Neural crest cell (in vitro differentiated cells): ENCODE results near the gene MICB. TPM values are rescaled to one million over a fixed set of nuclear protein-coding genes. Genes with fewer than 3 reads are reported as not detected.
"Not testable (repeated sequence)": the region's sequence is repeated elsewhere in the genome, so short reads cannot be mapped to it uniquely, and the experiment has no call there.

ENCODE experiments used
- DNase-seq: peaks from one replicate; pipeline ENCODE4 v3.0.0; 2021; ENCODE audit warnings: low read depth, mixed read lengths, low spot score
- H3K27ac Mint-ChIP-seq: one replicate; pipeline ENCODE4 v1.8.0; 2021; ENCODE audit warnings: mild to moderate bottlenecking, mixed read lengths; ENCODE audit not compliant: unreplicated experiment
- H3K27me3 Mint-ChIP-seq: 2 replicates; pipeline ENCODE4 v1.8.0; 2021; ENCODE audit warnings: low read depth, mild to moderate bottlenecking, mixed read lengths
- H3K36me3 Mint-ChIP-seq: 2 replicates; pipeline ENCODE4 v1.8.0; 2021; ENCODE audit warnings: low read depth, mild to moderate bottlenecking, mixed read lengths
- H3K4me1 Mint-ChIP-seq: 2 replicates; pipeline ENCODE4 v1.8.0; 2021; ENCODE audit warnings: mixed read lengths
- H3K4me3 Mint-ChIP-seq: one replicate; pipeline ENCODE4 v1.8.0; 2021; ENCODE audit warnings: mild to moderate bottlenecking, mixed read lengths
- H3K9me3 Mint-ChIP-seq: 2 replicates; pipeline ENCODE4 v1.8.0; 2021; ENCODE audit warnings: mixed read lengths
- CTCF ChIP-seq: fragments of 200-600 bp; sonication (generic); conservative IDR thresholded peaks from 2 replicates; pipeline ENCODE4 v1.5.0; 2021; ENCODE audit warnings: antibody characterized with exemption, mild to moderate bottlenecking
- total RNA-seq: library from RNA; stranded (reverse); gene quantifications from 2 replicates; pipeline ENCODE4 v1.2.1, GENCODE V29; 2021

Gene MICB
- total RNA-seq, 1 donor from 2014 or later: 0.61 TPM

GRCh38 chr6:31547727-31548543 is 50.0 kb downstream of the MICB start:
- no peak for TF ChIP-seq CTCF
- Mint-ChIP-seq H3K9me3 (no peaks in the 10 kb centered on the region), H3K4me3 (peak overlapping the region; percentile 87), H3K27me3 (no peaks in the 10 kb centered on the region), H3K27ac (peak overlapping the region; percentile 91), H3K36me3 (no peaks in the 10 kb centered on the region), H3K4me1 (peaks cover 40% of the 10 kb centered on the region)
- DNase-seq: no peak

GRCh38 chr6:31548544-31548873 is 50.6 kb downstream of the MICB start:
- Mint-ChIP-seq H3K4me3 (peak overlapping the region; percentile 63), H3K9me3 (no peaks in the 10 kb centered on the region), H3K27me3 (no peaks in the 10 kb centered on the region), H3K36me3 (no peaks in the 10 kb centered on the region), H3K4me1 (peaks cover 36% of the 10 kb centered on the region), H3K27ac (no peak overlapping the region)
- TF ChIP-seq CTCF: no peak
- DNase-seq: no peak

GRCh38 chr6:31551371-31551770 is 53.4 kb downstream of the MICB start:
- TF ChIP-seq CTCF: peak; percentile 52
- H3K27me3 Mint-ChIP-seq, H3K36me3 Mint-ChIP-seq, H3K27ac Mint-ChIP-seq, H3K9me3 Mint-ChIP-seq, DNase-seq: not testable (repeated sequence)
- peaks cover 27% of the 10 kb centered on the region for H3K4me1 Mint-ChIP-seq
- peak overlapping the region; percentile 54 for H3K4me3 Mint-ChIP-seq

- Mint-ChIP-seq H3K9me3 (no peaks in the 10 kb centered on the region), H3K27me3 (no peaks in the 10 kb centered on the region), H3K36me3 (peaks cover 11% of the 10 kb centered on the region), H3K4me3 (no peak overlapping the region), H3K27ac (no peak overlapping the region), H3K4me1 (peaks cover 18% of the 10 kb centered on the region)
- no peak for DNase-seq
- no peak for TF ChIP-seq CTCF
Measured at GRCh38 chr6:31556307-31556706, 58.4 kb downstream of the MICB start.

GRCh38 chr6:31557443-31558317 is 59.7 kb downstream of the MICB start:
- Mint-ChIP-seq H3K4me3 (no peak overlapping the region), H3K4me1 (peaks cover 18% of the 10 kb centered on the region), H3K9me3 (no peaks in the 10 kb centered on the region), H3K27ac (no peak overlapping the region), H3K36me3 (peaks cover 16% of the 10 kb centered on the region), H3K27me3 (no peaks in the 10 kb centered on the region)
- no peak for DNase-seq
- no peak for TF ChIP-seq CTCF
